Cardiac muscle cell (in vitro differentiated cells and primary cell): ENCODE measurements around the gene TMPRSS3. TPM values are rescaled to one million over a fixed set of nuclear protein-coding genes. Genes with fewer than 3 reads are reported as not detected.

ENCODE experiments used
- DNase-seq, 2 donors: peaks; one replicate each; pipeline versions ENCODE4 v3.0.0 to v3.0.0-alpha.2; 2010 to 2017; ENCODE audit warnings: low read depth in 1 of 2, low spot score in 1 of 2
- H3K27ac ChIP-seq: fragments of 200-600 bp; sonication (generic); 2 replicates; pipeline ENCODE4 v1.5.1; 2016
- H3K27me3 ChIP-seq: fragments of 200-600 bp; sonication (generic); 2 replicates; pipeline ENCODE4 v1.6.0; 2016; ENCODE audit warnings: control low read depth
- H3K36me3 ChIP-seq: fragments of 200-600 bp; sonication (generic); 2 replicates; pipeline ENCODE4 v1.5.1; 2016; ENCODE audit warnings: control low read depth
- H3K4me1 ChIP-seq: fragments of 200-600 bp; sonication (generic); 2 replicates; pipeline ENCODE4 v1.8.1; 2017; ENCODE audit warnings: low read depth, mild to moderate bottlenecking, mixed run types
- H3K4me3 ChIP-seq: fragments of 200-600 bp; sonication (generic); 2 replicates; pipeline ENCODE4 v1.5.1; 2016; ENCODE audit warnings: mild to moderate bottlenecking
- H3K9me3 ChIP-seq: fragments of 200-600 bp; sonication (generic); 2 replicates; pipeline ENCODE4 v1.5.1; 2017; ENCODE audit warnings: low read depth, mild to moderate bottlenecking, control low read depth
- polyA plus RNA-seq: library from polyadenylated mRNA; unstranded; fragments of >200 nt; fragmentation: Nextera tagmentation; extraction: Ambion mirVana; gene quantifications from 2 replicates; pipeline ENCODE4 v1.2.1, GENCODE V29; 2016
- total RNA-seq: library from RNA; depleted of rRNA; stranded (reverse); fragments of >200 nt; gene quantifications from 2 replicates; pipeline ENCODE4 v1.2.3, GENCODE V29; 2016
- TF ChIP-seq, protein P1 (sequence below): IDR thresholded peaks from 2 replicates; pipeline ENCODE4 v1.5.1; 2012; ENCODE audit warnings: low read depth, mild to moderate bottlenecking, low read length

Gene TMPRSS3
- total and polyA plus RNA-seq, 2 experiments from 2014 or later, result not detected

DNA sequence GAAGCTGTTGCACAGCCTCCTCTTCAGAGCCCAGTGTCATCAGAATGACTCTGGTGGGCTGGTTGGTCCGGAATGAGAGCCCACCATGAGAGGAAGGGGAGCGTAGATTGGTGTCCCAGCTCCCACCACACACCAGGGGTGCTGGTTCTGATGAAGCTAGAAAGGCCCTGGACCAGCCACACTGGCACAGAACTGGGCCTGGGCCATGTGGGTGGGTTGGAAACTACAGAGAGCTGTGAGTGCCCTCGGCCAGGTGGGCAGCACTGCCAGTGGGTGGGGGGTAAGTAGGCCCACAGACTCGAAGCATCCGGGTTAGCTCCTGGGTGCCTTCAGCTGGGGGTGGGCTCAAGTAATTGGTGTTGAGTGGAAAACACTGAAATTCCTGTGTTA is 17.9 kb downstream of the TMPRSS3 start:
- no peak for DNase-seq
- no peak overlapping the region for H3K27ac ChIP-seq
- peaks cover 16% of the 10 kb centered on the region for H3K27me3 ChIP-seq
- no peaks in the 10 kb centered on the region for H3K4me1 ChIP-seq
- H3K36me3 ChIP-seq, result no peaks in the 10 kb centered on the region
- no peaks in the 10 kb centered on the region for H3K9me3 ChIP-seq
- TF ChIP-seq, protein P1, sequence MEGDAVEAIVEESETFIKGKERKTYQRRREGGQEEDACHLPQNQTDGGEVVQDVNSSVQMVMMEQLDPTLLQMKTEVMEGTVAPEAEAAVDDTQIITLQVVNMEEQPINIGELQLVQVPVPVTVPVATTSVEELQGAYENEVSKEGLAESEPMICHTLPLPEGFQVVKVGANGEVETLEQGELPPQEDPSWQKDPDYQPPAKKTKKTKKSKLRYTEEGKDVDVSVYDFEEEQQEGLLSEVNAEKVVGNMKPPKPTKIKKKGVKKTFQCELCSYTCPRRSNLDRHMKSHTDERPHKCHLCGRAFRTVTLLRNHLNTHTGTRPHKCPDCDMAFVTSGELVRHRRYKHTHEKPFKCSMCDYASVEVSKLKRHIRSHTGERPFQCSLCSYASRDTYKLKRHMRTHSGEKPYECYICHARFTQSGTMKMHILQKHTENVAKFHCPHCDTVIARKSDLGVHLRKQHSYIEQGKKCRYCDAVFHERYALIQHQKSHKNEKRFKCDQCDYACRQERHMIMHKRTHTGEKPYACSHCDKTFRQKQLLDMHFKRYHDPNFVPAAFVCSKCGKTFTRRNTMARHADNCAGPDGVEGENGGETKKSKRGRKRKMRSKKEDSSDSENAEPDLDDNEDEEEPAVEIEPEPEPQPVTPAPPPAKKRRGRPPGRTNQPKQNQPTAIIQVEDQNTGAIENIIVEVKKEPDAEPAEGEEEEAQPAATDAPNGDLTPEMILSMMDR, result no peak
- no peak overlapping the region for H3K4me3 ChIP-seq

DNA sequence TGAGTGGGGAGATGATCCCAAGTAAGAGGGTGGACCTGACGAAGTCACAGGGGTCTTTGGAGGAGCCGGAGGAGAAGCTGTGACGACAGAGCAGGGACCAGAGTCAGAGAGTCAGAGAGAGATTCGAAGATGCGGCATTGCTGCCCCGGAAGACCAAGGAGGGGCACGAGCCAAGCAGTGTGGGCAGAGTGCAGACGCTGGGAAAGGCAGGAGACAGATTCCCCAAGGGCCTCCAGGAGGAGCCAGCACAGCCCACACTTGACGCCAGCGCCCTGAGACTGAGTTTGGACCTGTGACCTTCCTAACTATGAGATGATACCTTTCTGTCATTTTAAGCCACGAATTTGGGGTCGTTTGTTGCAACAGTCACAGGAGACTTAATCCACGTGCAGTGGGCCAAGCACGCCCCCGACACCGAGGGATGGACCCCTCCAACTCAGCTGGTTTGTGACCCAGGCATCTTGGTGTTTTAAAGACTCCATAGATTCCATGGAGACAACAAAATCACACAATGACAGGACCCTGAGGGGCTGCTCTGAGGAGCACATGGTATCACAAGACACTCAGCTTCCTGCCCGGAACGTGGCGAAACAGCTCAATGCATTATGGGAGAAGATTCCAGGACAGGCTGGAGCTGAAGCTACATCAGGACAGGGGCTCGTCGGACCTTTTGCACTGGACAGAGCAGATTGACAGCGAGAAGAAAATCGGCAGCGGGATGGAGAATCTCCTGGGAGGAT is 18.5 kb downstream of the TMPRSS3 start:
- no peak overlapping the region for H3K27ac ChIP-seq
- H3K27me3 ChIP-seq, result peaks cover 16% of the 10 kb centered on the region
- DNase-seq, result no peak
- no peaks in the 10 kb centered on the region for H3K4me1 ChIP-seq
- TF ChIP-seq, protein P1, result no peak
- no peaks in the 10 kb centered on the region for H3K9me3 ChIP-seq
- H3K36me3 ChIP-seq, result no peaks in the 10 kb centered on the region
- no peak overlapping the region for H3K4me3 ChIP-seq

DNA sequence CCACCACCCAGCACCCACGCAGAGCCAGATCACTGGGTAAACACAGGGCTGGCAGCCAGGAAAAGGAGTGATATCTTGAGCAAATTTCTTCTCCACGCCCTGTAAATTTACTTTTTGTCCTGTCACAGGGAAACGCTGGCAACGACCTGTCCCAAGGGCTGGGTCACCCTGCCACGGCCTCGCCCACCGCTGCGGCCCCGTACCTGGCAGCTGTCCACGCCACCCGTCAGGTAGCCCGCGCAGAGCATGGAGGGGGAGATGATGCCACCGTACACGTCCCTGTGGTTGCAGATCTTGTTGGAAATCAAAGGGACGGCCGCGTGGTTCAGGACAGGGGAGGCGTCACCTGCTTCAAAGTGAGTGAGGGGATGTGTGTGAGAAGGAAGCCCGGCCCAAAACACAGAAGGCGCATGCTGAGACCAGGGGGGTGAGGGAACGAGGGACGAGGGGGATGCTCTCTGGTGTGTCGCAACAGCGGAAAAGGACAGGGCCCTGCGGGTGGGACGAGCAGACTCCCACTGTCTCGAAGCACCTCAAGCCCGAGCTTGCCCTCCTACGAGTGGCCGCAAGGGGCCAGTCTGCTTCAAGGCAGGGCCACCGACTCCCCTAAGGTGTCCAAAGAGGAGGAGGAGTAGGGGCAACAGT is 19.4 kb downstream of the TMPRSS3 start:
- Histone ChIP-seq H3K27ac (no peak overlapping the region), H3K36me3 (no peaks in the 10 kb centered on the region), H3K4me1 (no peaks in the 10 kb centered on the region), H3K4me3 (no peak overlapping the region), H3K9me3 (no peaks in the 10 kb centered on the region), H3K27me3 (peaks cover 16% of the 10 kb centered on the region)
- no peak for DNase-seq
- TF ChIP-seq, protein P1, result no peak

DNA sequence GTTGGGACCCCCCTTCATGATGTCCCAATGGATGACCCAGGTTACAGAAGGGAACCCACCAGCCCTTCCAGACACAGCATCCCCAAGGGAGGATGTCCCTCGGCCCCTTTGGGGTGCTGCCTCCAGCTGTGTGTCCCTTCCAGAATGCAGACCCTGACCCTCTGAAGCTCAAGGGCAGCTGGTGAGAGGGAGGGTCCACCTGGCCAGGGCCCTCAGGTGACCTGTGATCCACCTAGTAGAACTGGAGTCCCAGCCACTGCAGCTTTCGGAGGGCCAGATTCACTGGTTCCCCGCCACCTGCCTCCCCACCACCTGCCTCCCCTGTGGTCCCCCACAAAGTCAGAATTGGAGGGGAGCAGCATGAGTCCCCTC is 19.9 kb downstream of the TMPRSS3 start:
- no peak for DNase-seq
- H3K27ac ChIP-seq, result no peak overlapping the region
- H3K27me3 ChIP-seq, result peaks cover 16% of the 10 kb centered on the region
- H3K9me3 ChIP-seq, result no peaks in the 10 kb centered on the region
- H3K4me1 ChIP-seq, result no peaks in the 10 kb centered on the region
- TF ChIP-seq, protein P1, result no peak
- no peaks in the 10 kb centered on the region for H3K36me3 ChIP-seq
- H3K4me3 ChIP-seq, result no peak overlapping the region

DNA sequence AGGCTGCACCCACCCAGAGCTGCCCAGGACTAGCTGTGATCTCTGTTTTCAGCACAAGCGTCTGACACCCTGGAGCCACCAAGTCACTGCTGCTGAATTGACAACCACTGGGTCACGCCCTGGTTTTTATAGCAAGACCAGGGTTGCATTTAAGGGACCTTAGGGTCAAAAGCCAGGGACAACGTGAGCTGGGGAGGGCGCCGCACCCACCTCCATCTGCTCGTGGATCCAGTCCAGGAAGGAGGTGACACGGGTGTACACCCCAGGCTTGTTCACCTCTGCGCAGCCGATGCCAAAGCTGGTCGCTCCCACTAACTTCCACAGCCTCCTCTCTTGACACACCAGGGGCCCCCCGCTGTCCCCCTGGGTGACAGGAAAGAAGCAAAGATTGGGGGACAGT is 20.3 kb downstream of the TMPRSS3 start:
- H3K27ac ChIP-seq, result no peak overlapping the region
- H3K9me3 ChIP-seq, result no peaks in the 10 kb centered on the region
- TF ChIP-seq, protein P1, result no peak
- no peak for DNase-seq
- no peak overlapping the region for H3K4me3 ChIP-seq
- H3K36me3 ChIP-seq, result no peaks in the 10 kb centered on the region
- no peaks in the 10 kb centered on the region for H3K4me1 ChIP-seq
- H3K27me3 ChIP-seq, result peaks cover 16% of the 10 kb centered on the region
